Fibroblast of lung (primary cell): Measurements from ENCODE around the gene CXADR. TPM values are rescaled to one million over a fixed set of nuclear protein-coding genes. Genes with fewer than 3 reads are reported as not detected.
"Not testable (repeated sequence)": the region's sequence is repeated elsewhere in the genome, so short reads cannot be mapped to it uniquely, and the experiment has no call there.

Source experiments
- DNase-seq, 2 donors: peaks; one replicate each; pipeline versions ENCODE4 v3.0.0 to v3.0.0-alpha.2; 2010; ENCODE audit warnings: low read depth in 2 of 2
- H2AFZ ChIP-seq: 2 replicates; pipeline ENCODE4 v1.5.1; 2012; ENCODE audit warnings: low read length, control low read depth, inconsistent platforms
- H3K27ac ChIP-seq: 2 replicates; pipeline ENCODE4 v1.5.1; 2011; ENCODE audit warnings: low read length, control low read depth; ENCODE audit not compliant: insufficient read depth
- H3K27me3 ChIP-seq: 2 replicates; pipeline ENCODE4 v1.5.1; 2011; ENCODE audit warnings: mild to moderate bottlenecking, low read length; ENCODE audit not compliant: control insufficient read depth, insufficient read depth
- H3K36me3 ChIP-seq: 2 replicates; pipeline ENCODE4 v1.5.1; 2011; ENCODE audit warnings: low read length; ENCODE audit not compliant: control insufficient read depth, insufficient read depth
- H3K4me1 ChIP-seq: 2 replicates; pipeline ENCODE4 v1.5.1; 2011; ENCODE audit warnings: low read length; ENCODE audit not compliant: control insufficient read depth, insufficient read depth; ENCODE audit errors: extremely low read depth
- H3K4me2 ChIP-seq: 2 replicates; pipeline ENCODE4 v1.5.1; 2011; ENCODE audit warnings: low read length, control low read depth; ENCODE audit not compliant: insufficient read depth; ENCODE audit errors: extremely low read depth
- H3K4me3 ChIP-seq, 4 experiments: fragments of 200-600 bp in 1 of 4; sonication (generic) in 1 of 4; replicated peaks in 1 of 4; 2 replicates each; pipeline ENCODE4 v1.5.1; 2011 to 2016; ENCODE audit warnings: low read length in 4 of 4, low read depth in 3 of 4, mild to moderate bottlenecking in 3 of 4, control low read depth in 2 of 4, inconsistent platforms in 1 of 4, mixed read lengths in 1 of 4; ENCODE audit not compliant: insufficient read depth in 1 of 4; ENCODE audit errors: control extremely low read depth in 1 of 4
- H3K79me2 ChIP-seq: 2 replicates; pipeline ENCODE4 v1.5.1; 2012; ENCODE audit warnings: mild to moderate bottlenecking, low read length, inconsistent platforms; ENCODE audit not compliant: control insufficient read depth, insufficient read depth
- H3K9ac ChIP-seq: 2 replicates; pipeline ENCODE4 v1.5.1; 2011; ENCODE audit warnings: mild to moderate bottlenecking, low read length, control low read depth; ENCODE audit not compliant: insufficient read depth
- H3K9me3 ChIP-seq: 2 replicates; pipeline ENCODE4 v1.5.1; 2012; ENCODE audit warnings: low read depth, low read length; ENCODE audit not compliant: control insufficient read depth, insufficient read depth
- H4K20me1 ChIP-seq: 2 replicates; pipeline ENCODE4 v1.5.1; 2011; ENCODE audit warnings: low read length; ENCODE audit not compliant: control insufficient read depth, insufficient read depth; ENCODE audit errors: extremely low read depth
- EZH2 ChIP-seq: IDR thresholded peaks from 2 replicates; pipeline ENCODE4 v1.5.1; 2012; ENCODE audit warnings: low read length, control low read depth, mild to moderate bottlenecking; ENCODE audit errors: missing control alignments
- polyA plus RNA-seq, 2 donors: library from polyadenylated mRNA; depleted of rRNA in 1 of 2; stranded (reverse) in 1 of 2; unstranded in 1 of 2; fragments of >200 nt; gene quantifications; 2 replicates each; pipeline ENCODE4 v1.2.1, GENCODE V29; 2011 to 2012; ENCODE audit warnings: missing spikeins in 1 of 2
- total RNA-seq: library from RNA; depleted of rRNA; stranded (reverse); fragments of >200 nt; gene quantifications from 2 replicates; pipeline ENCODE4 v1.2.1, GENCODE V29; 2014
- TF ChIP-seq, protein P1 (sequence below), 2 donors: IDR thresholded peaks in 1 of 2; conservative IDR thresholded peaks in 1 of 2; 1 replicate in 1 of 2; 2 replicates in 1 of 2; pipeline ENCODE4 v1.5.1; 2011 to 2012; ENCODE audit warnings: low read length in 2 of 2, control low read depth in 1 of 2, inconsistent platforms in 1 of 2, low read depth in 1 of 2, mild to moderate bottlenecking in 1 of 2

The CXADR gene
- total and polyA plus RNA-seq, 2 donors (not counting 1 experiment from before 2014, with no cell fraction given): 0.69 to 9.9 TPM

DNA sequence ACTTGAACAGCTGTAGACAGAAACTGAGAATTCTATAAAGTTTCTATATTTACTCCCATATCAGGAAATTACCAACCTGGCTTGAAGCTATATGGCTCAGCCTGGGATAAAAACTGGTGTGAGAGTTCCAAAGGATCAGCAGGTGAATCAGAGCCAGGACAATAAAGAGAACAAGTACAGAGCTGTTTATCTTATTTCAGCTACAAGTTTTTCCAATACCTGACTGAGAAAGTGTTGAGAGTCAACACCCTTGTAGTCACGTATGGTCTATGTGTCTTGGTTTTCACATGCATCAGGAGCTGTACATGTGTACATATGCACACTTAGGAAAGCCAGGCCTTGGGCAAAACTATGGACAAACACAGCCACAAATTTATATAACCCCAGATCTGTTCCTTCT, 40.7 kb upstream of the CXADR start:
- H3K9ac ChIP-seq: no peak overlapping the region
- H3K4me2 ChIP-seq: no peak overlapping the region
- no peak for TF ChIP-seq EZH2
- TF ChIP-seq, protein P1, sequence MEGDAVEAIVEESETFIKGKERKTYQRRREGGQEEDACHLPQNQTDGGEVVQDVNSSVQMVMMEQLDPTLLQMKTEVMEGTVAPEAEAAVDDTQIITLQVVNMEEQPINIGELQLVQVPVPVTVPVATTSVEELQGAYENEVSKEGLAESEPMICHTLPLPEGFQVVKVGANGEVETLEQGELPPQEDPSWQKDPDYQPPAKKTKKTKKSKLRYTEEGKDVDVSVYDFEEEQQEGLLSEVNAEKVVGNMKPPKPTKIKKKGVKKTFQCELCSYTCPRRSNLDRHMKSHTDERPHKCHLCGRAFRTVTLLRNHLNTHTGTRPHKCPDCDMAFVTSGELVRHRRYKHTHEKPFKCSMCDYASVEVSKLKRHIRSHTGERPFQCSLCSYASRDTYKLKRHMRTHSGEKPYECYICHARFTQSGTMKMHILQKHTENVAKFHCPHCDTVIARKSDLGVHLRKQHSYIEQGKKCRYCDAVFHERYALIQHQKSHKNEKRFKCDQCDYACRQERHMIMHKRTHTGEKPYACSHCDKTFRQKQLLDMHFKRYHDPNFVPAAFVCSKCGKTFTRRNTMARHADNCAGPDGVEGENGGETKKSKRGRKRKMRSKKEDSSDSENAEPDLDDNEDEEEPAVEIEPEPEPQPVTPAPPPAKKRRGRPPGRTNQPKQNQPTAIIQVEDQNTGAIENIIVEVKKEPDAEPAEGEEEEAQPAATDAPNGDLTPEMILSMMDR (conservative IDR thresholded peaks at IDR 0.05 in 1 of 2, IDR thresholded peaks at IDR 0.05 in 1 of 2; ENCODE audit: low read depth in 1 of 2, low read length in 2 of 2): no peak

DNA sequence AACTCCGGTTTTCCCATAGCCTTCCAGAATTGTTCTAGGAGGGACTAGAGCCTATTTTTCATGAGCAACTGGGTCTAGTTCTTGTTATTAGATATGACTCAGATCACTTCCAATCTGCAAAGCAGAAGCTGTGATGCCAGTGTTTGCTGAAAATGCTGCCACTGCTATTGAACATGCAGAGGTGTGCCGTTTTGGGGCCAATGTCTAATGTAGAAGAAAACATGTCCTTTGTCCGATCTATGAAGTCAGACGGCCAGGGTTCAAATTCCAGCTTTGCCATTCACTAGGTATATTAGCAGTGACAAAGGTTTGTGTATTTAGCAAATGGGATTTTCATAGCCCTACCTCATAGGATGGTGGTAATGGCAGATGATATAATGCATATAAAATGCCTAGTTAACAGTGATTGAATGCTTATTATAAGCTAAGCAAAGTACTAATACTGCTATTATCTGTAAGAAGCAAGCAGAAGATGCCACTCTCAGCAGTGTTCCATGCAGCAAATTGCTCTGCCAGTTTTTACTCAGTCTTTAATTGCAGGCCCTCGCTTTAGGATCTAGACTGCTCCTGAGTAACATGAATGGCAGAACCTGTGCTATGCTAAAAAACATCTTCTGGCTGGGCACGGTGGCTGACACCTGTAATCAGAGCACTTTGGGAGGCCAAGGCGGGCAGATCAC, 40.1 kb upstream of the CXADR start:
- Histone ChIP-seq H3K9me3 (no peaks in the 10 kb centered on the region), H3K9ac (no peak overlapping the region)

More for the DNA sequence above, 40.7 kb upstream of the CXADR start:
- Histone ChIP-seq H3K4me3 (no peak overlapping the region), H3K36me3 (no peaks in the 10 kb centered on the region), H4K20me1 (no peaks in the 10 kb centered on the region), H2AFZ (no peak overlapping the region), H3K9me3 (no peaks in the 10 kb centered on the region), H3K27ac (no peak overlapping the region), H3K79me2 (no peaks in the 10 kb centered on the region), H3K27me3 (no peaks in the 10 kb centered on the region), H3K4me1 (no peaks in the 10 kb centered on the region)
- DNase-seq: no peak

DNA sequence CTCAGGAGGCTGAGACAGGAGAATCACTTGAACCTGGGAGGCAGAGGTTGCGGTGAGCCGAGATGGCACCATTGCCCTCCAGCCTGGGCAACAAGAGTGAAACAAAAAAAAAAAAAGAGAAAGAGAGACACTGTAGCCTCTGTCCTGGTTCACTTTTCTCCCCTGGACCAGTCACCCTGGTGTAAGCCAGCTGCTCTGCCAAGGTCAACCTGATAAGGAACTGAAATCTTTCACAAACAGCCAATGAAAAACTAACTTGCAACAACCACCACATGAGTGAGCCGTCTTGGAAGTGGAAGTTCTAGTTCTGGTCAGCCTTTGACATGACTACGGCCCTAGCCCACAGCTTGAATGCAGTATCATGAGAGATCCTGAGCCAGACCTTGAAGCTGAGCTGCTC, 36.8 kb upstream of the CXADR start:
- H3K4me1 ChIP-seq: no peaks in the 10 kb centered on the region
- no peaks in the 10 kb centered on the region for H3K9me3 ChIP-seq
- no peaks in the 10 kb centered on the region for H4K20me1 ChIP-seq
- no peak overlapping the region for H3K27ac ChIP-seq
- H3K9ac ChIP-seq: no peak overlapping the region
- TF ChIP-seq, protein P1 (conservative IDR thresholded peaks at IDR 0.05 in 1 of 2, IDR thresholded peaks at IDR 0.05 in 1 of 2; ENCODE audit: low read depth in 1 of 2, low read length in 2 of 2): no peak
- TF ChIP-seq EZH2: no peak
- no peak overlapping the region for H2AFZ ChIP-seq
- H3K27me3 ChIP-seq: no peaks in the 10 kb centered on the region
- no peak overlapping the region for H3K4me3 ChIP-seq
- no peak for DNase-seq
- no peaks in the 10 kb centered on the region for H3K36me3 ChIP-seq
- no peaks in the 10 kb centered on the region for H3K79me2 ChIP-seq
- H3K4me2 ChIP-seq: no peak overlapping the region

More for the DNA sequence above, 40.1 kb upstream of the CXADR start:
- Histone ChIP-seq H3K4me2 (no peak overlapping the region), H3K27me3 (no peaks in the 10 kb centered on the region), H2AFZ (no peak overlapping the region), H3K27ac (no peak overlapping the region), H3K4me3 (no peak overlapping the region), H3K79me2 (no peaks in the 10 kb centered on the region), H4K20me1 (no peaks in the 10 kb centered on the region), H3K36me3 (no peaks in the 10 kb centered on the region), H3K4me1 (no peaks in the 10 kb centered on the region)
- TF ChIP-seq, protein P1 (conservative IDR thresholded peaks at IDR 0.05 in 1 of 2, IDR thresholded peaks at IDR 0.05 in 1 of 2; ENCODE audit: low read depth in 1 of 2, low read length in 2 of 2): no peak
- TF ChIP-seq EZH2: no peak
- no peak for DNase-seq

DNA sequence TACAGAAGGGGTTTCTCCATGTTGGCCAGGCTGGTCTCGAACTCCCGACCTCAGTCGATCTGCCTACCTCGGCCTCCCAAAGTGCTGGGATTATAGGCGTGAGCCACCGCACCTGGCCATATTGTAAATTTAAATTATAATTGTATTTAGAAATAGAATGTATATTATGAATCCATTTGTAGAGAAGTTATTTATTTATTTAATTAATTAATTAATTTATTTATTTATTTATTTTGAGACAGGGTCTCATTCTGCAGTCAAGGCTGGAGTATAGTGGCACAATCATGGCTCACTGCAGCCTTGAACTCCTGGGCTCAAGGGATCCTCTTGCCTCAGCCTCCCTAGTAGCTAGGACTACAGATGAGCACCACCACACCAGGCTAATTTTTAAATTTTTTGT, 34.7 kb upstream of the CXADR start:
- DNase-seq, H3K9ac ChIP-seq: not testable (repeated sequence)

More for the DNA sequence above, 34.7 kb upstream of the CXADR start:
- not testable (repeated sequence) for H3K79me2 ChIP-seq, H3K27me3 ChIP-seq, H3K4me1 ChIP-seq, H3K4me3 ChIP-seq, H4K20me1 ChIP-seq, H2AFZ ChIP-seq, H3K4me2 ChIP-seq, H3K36me3 ChIP-seq, H3K27ac ChIP-seq, H3K9me3 ChIP-seq
